OCI-M2 (cell line): ENCODE results near the gene KCNN3.

Source experiments
- DNase-seq: peaks from one replicate; lab custom pipeline; 2025; ENCODE audit not compliant: unreplicated experiment; lab: John Stamatoyannopoulos, UW

Gene KCNN3

DNA sequence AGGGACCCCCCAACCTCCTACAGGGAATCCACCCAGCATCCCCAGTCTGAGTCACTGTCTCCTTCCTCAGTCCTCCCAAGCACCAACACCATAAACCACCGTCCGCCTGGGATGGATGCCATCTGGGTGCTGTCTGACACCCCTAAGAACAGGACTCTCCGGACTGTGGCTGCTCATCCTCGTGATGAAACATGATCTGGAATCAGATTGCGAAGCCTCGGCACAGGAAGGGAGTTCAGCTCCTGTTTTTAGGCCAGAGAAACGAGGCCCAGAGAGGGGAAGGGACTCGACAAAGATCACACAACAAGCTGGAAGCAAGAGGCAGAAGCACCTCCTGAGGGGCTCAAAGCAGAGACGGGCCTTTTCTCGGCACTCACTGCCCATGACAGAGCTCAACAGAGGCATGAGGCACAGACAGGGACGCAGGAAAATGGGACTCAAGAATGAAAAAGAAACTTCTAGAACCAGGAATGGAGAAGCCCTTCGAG is 8.4 kb downstream of the KCNN3 start:
- DNase-seq: no peak

DNA sequence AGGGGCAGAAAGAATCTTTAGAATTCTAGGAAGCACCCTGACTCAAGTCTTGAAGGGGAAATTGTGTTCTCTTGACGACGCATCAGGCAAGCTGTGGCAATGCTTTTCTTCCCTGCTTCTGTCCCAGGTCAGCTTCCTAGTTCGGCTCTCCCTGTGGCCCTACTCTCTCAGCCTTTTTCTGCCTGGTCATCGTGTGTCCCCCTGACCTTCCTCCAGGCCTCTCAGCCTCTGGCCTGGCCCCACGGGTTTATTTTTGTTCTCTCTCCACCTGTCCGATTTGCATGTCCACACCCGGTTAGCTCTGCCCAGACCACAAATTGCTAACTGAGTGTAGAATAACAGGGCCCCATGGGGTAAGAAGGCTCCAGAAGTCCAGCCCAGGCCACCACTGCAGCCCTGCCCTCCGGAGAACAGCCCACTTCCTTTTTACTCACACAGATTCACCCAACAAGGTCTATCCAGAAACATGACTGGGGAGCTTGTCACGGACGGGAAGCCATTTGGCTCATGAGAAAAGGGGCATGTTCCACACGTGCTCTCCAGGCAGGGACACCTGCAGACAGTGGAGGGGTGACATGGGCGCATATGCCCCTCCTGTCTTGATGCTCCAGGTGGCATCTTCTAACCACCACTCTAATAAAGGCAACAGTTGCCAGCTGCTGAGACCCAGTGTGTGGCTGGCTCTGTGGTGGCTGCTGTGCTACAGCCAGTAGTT is 9.8 kb downstream of the KCNN3 start:
- no peak for DNase-seq

DNA sequence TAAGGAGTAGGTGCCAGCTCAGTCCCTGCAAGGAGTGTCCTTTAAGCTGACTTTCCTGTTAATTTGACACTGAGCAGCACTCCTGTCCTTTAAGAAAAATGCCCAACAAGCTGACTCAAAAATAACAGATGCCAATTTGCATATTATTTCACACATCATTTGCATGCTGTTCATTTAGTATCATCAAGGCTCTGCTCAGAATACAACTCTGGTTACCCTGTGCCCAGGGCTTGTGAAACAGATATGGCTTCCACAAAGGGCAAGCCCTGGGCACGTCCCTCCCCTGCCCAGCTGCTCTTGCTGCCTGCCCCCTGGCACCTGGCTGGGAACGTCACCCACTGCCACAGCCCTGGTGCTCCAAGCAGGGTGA is 10.3 kb downstream of the KCNN3 start:
- DNase-seq: no peak

DNA sequence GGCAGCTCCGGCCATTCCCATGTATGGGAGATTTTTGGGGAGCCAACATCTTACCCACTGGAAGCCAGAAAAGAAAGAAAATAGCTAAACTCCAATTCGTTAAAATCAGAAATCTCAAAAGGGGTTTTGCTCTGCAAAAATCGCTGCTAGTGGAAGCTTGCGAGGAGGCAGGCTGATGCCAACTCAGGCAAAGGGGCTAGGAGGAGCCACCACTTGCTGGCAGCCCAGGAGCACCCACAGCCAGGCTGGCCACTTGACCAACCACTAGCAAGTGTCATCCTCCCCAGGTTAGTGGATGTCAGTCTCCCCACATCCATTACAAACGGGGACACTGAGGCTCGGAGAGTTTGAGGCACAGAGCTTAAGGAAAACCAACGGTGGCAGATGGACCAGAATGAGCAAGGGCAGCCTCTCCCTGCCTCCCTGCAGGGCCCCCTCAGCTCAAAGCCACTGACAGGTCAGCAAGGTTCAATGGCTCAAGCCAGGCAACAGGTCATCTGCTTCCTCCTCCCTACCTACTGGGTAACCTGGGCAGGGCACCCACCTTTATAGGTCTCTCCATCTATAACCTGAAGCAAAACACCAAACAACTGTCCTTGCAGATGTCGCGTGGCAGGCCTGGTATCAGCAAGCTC is 10.8 kb downstream of the KCNN3 start:
- DNase-seq: no peak

DNA sequence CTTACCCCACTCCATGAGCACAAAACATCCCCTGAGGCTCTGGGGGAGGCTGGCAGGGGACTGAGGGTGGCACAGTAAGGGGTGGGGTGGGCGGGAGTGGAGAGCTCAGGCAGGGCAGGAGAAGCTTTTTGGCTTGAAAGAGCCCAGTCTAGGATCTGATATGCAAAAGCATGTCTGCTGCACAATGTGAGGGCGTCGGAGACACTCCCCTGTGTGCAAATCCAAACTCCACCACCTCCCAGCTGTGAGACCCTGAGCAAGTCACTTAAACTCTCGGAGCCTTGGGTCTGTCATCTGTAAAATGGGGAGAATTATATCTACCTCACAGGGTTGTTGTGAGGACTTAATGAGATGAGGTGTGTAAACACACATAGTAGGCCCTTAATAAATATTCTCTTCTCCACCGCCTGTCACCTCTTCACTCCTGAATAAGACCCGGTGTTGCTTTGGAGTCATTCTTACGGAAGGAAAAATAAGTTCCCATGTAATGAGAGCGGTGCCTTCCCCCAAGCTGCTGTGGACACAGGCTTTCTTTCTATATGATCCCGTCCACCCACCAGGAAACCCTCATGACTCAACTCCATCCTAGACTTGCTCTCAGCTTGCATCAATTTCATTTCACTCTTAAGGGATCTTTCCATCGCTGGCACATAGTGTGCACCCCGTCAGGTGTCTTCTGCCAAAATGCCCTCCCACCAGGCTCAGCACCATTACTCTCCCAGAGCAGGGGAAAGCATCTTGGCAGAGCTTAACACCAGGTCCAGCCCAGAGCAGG is 12.5 kb downstream of the KCNN3 start:
- DNase-seq: no peak

DNA sequence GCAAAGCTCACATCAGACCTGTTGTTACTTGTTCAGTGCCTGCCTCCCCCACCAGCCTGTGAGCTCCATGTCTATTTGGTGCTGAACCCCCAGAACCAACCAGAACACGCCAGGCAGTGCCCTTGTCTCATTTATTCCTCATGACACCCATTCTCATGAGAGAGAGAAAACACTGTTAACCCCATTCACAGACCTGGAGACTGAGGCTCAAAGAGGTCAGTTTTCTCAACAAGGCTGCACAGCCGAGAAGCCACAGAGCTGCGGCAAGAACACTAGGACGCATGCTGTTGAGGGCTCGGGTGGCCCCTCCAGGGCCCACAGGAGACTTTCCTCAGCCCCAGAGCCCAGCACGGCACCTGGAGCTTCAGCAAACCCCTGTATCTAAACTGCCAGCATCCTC is 13.1 kb downstream of the KCNN3 start:
- DNase-seq: no peak

DNA sequence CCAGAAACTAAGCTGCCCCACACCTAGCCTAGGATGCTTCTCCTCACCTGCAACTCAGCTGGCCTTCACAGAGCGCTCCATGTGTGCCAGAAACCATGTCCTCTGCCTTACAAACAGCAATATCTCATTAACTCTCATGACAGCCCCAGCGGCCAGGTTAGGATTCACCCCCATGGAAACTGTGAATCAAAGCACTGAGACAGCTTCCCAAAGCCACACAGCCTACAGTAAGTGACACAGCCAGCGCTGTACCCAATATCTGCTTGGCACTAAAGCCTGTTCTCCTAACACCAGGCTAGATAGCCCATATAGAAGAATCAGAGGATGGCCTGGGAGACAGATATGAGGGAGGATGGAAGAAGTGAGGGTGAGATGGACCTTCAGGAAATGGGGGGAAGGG is 13.5 kb downstream of the KCNN3 start:
- no peak for DNase-seq

DNA sequence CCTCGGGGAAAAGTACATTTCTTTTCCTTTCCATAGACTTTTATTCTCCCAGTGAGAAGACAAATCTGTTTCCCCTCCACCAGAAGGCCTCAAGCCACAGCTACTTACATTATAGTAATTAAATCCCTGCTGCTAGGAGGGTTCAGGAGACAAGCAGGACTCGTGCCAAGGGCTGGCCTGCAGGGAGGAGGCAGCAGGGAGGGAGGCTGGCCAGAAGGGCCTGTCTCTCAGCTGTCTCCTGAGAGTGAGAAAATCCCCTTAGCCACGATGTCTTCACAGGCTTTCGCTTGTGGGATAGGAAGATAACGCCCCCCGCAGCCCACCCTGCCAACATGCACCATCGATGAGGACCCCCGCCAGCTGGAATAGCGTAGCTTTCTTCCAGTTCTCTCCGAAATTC is 14.0 kb downstream of the KCNN3 start:
- no peak for DNase-seq

DNA sequence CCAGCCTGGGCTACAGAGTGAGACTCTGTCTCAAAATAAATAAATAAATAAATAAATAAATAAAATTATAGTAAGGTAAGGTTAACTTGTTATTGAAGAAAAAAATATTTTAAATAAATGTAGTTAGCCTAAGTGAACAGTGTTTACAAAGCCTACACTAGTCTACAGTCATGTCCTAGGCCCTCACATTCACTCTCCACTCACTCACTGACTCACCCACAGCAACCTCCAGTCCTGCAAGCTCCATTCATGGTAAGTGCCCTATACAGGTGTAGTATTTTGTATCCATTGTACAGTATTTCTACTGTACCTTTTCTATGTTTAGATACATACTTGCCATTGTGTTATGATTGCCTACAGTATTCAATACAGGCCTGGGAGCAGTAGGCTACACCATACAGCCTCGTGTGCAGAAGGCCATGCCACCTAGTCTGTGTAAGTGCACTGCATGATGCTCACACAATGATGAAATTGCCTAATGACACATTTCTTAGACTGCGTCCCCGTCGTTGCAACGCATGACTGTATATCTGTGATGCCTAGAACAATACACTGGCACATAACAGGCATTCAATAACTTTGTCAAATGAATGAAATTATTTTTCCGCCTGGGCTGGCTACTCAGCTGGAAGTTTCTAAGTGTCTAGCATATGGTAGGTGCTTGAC is 14.8 kb downstream of the KCNN3 start:
- no peak for DNase-seq

DNA sequence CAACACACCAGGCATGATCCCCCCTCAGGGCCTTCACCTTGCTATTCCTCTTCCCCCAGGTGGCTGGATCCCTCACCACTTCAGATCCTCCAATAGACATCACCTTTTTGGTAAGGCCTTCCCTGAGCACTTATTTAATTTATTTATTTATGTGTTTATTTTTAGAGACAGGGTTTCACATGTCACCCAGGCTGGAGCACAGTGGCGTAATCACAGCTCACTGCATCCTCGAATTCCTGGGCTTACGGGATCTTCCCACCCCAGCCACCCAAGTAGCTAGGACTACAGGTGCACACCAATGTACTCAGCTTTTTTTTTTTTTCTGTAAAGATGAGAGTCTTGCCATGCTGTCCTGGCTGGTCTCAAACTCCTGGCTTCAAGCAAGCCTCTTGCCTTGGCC is 17.2 kb downstream of the KCNN3 start:
- DNase-seq: no peak

DNA sequence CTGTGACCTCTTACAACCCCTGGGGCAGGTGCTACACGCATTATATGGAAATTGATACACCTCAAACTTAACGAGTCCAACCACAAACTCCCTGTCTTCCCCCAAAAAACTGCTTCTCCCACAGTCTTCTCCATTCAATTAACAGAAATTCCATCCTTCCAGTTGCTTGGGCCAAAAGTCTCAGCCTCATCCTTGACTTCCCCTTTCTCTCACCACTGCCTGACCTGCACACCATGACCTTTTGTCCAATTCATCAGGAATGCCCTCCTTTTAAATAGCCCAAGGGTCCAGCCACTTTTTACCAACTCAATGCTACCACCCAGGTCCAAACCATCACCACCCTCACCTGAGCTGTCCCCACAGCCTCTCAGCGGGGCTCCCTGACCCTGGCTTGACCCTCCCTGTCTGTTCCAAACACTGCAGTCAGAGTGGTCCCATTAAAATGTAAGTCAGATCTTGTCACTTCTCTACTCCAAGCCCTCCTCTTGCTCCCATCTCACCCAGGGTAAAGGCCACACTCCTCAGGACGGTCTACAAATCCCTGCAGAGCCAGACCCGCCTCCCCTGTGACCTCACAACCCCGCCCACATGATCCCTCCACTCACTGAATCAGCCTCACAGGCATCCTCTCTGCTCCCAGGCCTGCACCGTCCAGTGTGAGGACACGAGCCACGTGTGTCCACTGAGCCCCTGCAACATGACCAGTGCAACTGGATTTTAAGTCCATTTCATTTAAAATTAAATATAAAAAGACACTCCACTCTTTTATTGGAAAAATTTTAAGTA is 18.5 kb downstream of the KCNN3 start:
- DNase-seq: no peak

DNA sequence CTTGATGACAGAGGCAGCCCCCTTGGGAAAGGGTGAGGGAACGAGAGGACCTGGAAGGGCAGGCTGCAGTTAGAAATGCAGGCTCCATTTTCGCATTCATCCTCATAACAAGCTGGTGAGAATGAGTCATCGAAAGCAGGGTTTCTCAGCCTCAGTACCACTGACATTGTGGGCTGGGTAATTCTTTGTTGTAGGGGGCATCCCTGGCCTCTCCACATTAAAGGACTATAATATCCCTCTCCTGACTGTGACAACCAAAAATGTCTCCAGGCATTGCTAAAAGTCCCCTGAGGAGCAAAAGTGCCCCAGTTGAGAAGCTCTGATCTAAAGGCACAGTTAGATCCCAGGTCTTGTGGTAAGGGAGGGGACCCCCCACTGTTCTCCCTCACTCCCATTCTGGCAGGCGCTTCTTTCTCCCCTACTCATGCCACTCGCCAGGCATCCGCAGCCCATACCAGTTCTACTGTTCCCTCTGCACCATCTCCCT is 20.4 kb downstream of the KCNN3 start:
- no peak for DNase-seq

DNA sequence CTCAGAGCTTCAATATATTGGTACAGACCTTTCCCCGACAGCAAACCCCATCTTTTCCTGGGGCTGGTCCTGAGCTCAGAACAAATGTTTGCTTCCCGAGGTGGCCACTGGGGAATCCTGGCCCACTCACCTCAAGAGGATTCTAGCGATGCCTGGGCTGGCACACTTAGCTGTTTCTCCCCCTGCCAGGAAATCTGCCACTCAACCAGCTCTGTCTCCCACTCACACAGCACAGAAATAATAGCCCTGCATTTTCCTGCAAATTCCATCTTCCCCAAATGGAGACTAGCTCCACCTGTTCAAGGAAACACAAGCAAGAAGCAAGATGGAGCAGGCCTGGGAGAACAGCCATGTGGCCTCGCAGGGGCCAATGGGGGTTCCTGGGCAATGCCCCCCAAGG is 21.1 kb downstream of the KCNN3 start:
- DNase-seq: no peak

DNA sequence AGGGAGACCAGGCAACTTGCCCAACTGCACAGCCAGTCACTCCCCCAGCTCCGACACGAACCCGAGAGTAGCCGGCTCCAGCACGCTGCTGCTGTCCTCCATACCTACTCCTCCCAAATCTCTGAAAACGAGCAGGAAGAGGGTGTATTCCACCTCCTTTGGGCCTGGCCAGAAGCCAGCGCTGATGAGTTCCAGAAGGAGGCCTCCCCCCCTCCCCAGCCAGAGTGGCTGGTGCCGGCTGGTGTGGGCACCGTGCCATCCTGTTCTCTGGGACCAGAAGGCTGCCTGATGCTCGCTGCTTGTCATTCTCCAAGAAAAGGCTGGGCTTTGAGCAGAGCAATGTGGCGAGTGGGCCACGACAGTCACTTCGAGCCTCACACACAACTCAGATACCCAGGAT is 22.2 kb downstream of the KCNN3 start:
- DNase-seq: no peak

DNA sequence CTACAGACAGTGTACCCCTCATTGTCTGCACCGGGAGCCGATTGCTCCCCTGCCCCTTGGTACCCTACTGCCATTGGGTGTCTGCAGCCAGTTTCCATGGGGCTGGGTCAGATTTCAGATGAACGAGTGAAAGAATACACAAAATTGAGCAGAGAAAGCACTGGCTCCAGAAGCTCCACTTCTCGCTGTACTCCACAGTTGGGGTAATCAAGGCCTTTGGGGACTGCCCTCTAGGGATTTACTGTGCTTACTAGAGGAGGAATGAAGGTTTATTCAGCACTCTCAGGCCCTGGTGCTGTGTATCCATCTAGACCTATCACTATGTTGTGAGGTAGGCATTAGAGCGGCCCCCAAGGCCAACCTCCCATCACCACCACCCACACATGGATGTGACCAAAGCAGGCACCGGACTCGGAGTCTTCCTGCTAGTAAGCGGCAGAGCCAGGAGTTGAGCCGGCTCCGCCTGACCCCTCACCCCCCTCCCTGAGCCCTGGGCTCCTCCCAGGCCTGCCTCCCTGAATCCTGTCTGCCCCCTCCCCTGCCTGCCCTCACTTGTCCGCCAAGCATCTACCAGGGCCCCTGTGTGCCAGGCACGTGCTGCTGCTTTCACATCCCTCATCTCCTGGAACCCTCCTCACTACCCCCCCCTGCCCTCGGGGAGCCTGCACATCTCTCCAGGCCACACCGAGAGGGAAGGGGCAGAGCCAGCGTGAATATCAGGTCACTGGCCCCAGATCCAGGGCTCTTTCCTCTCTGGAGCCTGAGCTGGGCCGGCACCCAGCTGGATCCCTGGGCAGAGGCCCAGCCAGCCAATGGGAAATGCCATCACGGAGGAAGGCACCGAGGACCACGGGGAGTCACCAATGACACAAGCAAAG is 23.3 kb downstream of the KCNN3 start:
- no peak for DNase-seq

DNA sequence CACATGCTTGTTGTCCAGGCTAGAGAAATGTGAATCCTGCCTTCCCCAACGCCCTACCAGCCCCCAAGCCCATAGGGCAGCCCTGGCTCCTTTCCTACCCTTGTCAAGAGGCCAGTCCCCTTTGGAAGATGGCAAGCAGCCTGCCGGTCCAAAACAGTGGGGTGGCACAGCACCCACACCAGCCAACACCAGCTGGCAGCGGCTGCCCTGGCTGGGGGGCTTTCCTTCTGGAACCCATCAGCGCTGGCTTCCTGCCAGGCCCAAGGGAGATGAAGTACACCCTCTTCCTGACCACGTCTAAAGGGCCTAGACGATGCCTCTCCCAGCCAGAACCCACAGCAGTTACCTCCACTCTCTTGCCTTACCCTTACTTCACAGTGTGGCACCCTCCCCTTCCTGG is 24.2 kb downstream of the KCNN3 start:
- no peak for DNase-seq

DNA sequence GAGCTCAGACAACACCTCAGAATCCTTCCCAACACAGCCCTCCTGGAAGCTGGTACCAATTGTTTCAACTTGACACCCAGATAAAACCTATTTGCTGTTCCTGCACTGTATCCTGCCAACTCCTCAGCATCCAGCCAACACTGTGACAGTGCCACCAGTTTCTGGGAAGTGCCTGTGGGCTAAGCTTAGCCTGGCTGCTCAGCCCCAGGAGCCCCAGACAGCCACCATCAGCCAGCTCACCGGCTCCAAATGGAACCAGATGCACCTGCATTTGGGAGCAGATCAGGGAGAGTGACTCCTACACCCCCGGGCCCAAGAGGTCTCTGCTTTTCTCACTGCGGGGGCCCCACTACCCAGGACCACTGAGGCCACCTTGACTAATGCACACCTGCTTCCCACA is 24.9 kb downstream of the KCNN3 start:
- DNase-seq: no peak

DNA sequence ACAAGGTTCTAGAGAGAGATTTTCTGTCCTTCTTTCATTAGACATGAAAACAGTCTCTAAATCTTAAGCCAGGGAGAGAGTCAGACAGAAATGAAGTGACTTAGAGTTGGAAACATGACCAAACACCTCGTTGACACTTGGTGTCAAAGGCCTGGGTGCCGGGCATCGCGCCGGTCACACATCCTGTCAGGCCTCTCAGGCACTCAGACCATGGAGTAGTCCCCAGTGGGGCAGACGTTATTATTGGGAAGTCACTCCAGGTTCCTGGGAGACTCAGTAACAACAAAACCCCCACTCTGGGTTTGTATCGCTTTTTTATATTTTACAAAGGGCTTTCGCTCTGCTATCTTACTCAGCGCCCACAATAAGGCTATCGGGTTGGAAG is 25.8 kb downstream of the KCNN3 start:
- no peak for DNase-seq

DNA sequence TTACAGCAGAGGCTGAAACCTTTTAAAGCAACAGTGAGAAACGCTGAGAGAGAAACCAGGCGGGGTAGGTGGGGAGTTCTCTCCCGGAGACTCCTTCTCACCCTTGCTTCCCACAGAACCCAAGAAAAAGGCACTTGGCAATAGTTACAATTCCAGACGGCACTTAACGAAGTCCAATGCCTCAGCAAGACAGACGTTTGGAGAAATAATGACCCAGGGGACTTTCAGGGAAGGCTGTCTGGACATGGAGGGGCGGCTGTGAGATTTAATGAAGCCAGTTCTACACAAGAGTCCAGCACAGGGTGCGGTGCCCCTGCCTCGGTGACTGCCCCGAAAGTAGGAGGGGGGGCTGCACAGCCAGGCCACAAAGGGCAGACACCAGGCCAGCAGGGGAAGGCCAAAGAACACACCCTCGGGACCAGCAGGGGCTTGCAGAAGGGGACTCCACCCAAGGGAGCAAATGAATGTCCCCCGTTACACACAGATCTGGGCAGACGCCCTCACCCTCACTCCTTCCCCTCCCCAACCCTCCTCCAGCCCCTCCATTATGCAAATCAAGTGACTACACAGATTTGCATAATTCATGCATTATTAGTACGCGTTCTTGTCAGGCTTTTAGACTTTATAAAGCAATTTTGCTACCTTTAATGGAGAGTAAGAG is 26.3 kb downstream of the KCNN3 start:
- no peak for DNase-seq
